AG04450 (cell line): Measurements from ENCODE around the gene JUNB. TPM values are rescaled to one million over a fixed set of nuclear protein-coding genes. Genes with fewer than 3 reads are reported as not detected.
A peak's percentile ranks its signal among the peaks of the same experiment; 100 is the strongest.

Source experiments
- CTCF ChIA-PET: fragments of 300-600, 350-600 bp; formaldehyde crosslinking; extraction: SDS; loops from one replicate; lab custom pipeline; 2022; ENCODE audit warnings: antibody characterized with exemption, inconsistent platforms; lab: Charles Lee
- POLR2A ChIA-PET: fragments of 350-600 bp; formaldehyde crosslinking; extraction: SDS; loops from one replicate; lab custom pipeline; 2021; ENCODE audit warnings: antibody characterized with exemption, inconsistent platforms; lab: Yijun Ruan, JAX
- DNase-seq: peaks from one replicate; pipeline ENCODE4 v3.0.0-alpha.2; 2011; ENCODE audit warnings: low read depth, low spot score
- H3K27ac ChIP-seq: one replicate; pipeline ENCODE4 v1.5.1; 2012; ENCODE audit warnings: low read depth, low read length, control low read depth
- H3K27me3 ChIP-seq: one replicate; pipeline ENCODE4 v1.6.0; 2012; ENCODE audit warnings: low read length; ENCODE audit not compliant: control insufficient read depth, insufficient read depth
- H3K4me3 ChIP-seq: 2 replicates; pipeline ENCODE4 v1.5.1; 2011; ENCODE audit warnings: mild to moderate bottlenecking, low read depth, low read length, control low read depth
- H3K9me3 ChIP-seq: 2 replicates; pipeline ENCODE4 v1.5.1; 2012; ENCODE audit warnings: low read length; ENCODE audit not compliant: control insufficient read depth, insufficient read depth
- polyA plus RNA-seq: library from polyadenylated mRNA; depleted of rRNA; stranded (reverse); fragments of >200 nt; gene quantifications from 2 replicates; pipeline ENCODE4 v1.2.3, GENCODE V29; 2011
- TF ChIP-seq, protein P1 (sequence below): IDR thresholded peaks from 2 replicates; pipeline ENCODE4 v1.5.1; 2011; ENCODE audit warnings: low read depth, low read length, control low read depth, inconsistent platforms

Gene JUNB
- polyA plus RNA-seq, 1 experiment = 24.1 TPM

DNA sequence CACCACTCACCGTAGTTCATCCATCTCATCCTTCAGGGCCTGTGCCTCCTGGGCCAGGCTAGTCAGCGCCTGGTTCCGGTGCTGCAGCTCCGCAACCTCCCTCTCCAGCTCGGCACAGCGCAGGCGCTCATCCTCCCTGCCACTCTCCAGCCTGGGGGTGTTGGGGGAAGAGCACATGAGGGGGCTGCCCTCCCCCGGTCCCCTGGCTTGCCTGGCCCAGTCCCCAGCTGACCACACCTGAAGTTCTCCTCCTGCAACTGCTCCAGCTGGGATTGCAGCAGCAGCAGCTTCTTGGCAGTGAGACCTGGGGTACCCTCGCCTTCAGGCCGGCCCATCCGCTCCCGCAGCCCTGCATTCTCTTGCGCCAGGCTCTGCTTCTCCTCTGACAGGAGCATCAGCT lies 20.4 kb upstream of the JUNB start:
- H3K9me3 ChIP-seq = no peaks in the 10 kb centered on the region; the same call in 1 of the 2 replicates
- ChIA-PET POLR2A (interaction anchor here (0.6 to 0.9 kb wide), 2 partner anchors 21 to 41 kb away, joined by 3 to 6 read pairs; partner anchors contain the start of gene JUNB), CTCF (interaction anchor here (1.6 to 2.3 kb wide), 2 partner anchors 25 to 77 kb away, joined by 3 to 8 read pairs; no protein-coding TSS in a partner anchor)
- no peak for DNase-seq
- H3K4me3 ChIP-seq = no peak overlapping the region
- no peaks in the 10 kb centered on the region for H3K27me3 ChIP-seq
- TF ChIP-seq, protein P1, sequence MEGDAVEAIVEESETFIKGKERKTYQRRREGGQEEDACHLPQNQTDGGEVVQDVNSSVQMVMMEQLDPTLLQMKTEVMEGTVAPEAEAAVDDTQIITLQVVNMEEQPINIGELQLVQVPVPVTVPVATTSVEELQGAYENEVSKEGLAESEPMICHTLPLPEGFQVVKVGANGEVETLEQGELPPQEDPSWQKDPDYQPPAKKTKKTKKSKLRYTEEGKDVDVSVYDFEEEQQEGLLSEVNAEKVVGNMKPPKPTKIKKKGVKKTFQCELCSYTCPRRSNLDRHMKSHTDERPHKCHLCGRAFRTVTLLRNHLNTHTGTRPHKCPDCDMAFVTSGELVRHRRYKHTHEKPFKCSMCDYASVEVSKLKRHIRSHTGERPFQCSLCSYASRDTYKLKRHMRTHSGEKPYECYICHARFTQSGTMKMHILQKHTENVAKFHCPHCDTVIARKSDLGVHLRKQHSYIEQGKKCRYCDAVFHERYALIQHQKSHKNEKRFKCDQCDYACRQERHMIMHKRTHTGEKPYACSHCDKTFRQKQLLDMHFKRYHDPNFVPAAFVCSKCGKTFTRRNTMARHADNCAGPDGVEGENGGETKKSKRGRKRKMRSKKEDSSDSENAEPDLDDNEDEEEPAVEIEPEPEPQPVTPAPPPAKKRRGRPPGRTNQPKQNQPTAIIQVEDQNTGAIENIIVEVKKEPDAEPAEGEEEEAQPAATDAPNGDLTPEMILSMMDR = no peak
- H3K27ac ChIP-seq = no peak overlapping the region

DNA sequence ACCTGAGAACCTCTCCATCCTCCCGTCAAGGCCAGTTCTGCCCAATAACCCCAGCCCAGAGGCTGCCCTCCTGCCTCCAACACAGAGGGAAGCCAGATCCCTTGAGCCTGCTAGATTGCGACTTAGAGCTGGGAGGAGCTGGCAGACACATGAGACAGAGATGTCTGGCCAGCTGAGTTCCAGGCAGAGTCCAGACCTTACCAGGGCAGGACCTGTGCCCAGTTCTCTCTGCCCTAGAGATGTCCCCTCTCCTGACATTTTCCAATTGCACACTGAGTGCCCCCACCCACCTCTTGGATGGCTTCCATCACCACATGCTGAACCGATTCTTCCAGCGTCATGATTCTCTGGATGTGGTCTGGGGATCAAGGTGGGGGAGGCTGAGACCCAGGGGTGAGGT lies 19.0 kb upstream of the JUNB start:
- POLR2A ChIA-PET = interaction anchor here (3.0 kb wide), 1 partner anchor 19 kb away, joined by 17 read pairs; the partner anchor contains the start of gene JUNB
- no peak overlapping the region for H3K27ac ChIP-seq
- no peak for DNase-seq
- H3K4me3 ChIP-seq = no peak overlapping the region
- CTCF ChIA-PET = interaction anchor here (1.2 to 7.5 kb wide), 3 partner anchors 12 to 75 kb away, joined by 3 to 92 read pairs (median 7); no protein-coding TSS in a partner anchor
- TF ChIP-seq, protein P1 = no peak
- H3K27me3 ChIP-seq = no peaks in the 10 kb centered on the region
- H3K9me3 ChIP-seq = peaks cover 3% of the 10 kb centered on the region; the same call in 1 of the 2 replicates

DNA sequence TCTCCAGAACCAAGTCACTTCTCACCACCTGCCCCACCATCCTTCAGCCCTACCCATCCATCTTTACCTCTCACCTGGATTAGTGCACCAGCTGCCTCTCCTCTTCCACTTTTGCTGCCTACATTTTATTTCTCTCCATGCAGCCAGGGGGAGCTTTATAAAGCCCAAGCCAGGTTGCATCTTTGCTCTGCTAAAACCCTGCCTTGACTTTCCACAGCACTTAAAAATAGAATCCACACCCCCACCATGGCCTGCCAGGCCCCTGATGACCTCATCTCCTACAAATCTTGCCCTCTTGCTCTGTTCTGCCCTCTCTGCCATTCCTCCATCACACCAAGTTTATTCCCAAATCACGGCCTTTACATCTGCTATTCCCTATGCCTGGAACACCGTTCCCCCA lies 17.7 kb upstream of the JUNB start:
- DNase-seq = no peak
- Histone ChIP-seq H3K27ac (no peak overlapping the region), H3K27me3 (no peaks in the 10 kb centered on the region), H3K9me3 (peaks cover 3% of the 10 kb centered on the region; the same call in 1 of the 2 replicates), H3K4me3 (no peak overlapping the region)
- POLR2A ChIA-PET = interaction anchor here (3.0 kb wide), 1 partner anchor 18 kb away, joined by 17 read pairs; the partner anchor contains the start of gene JUNB
- CTCF ChIA-PET = interaction anchor here (0.6 to 7.5 kb wide), 7 partner anchors 8 to 74 kb away, joined by 4 to 92 read pairs (median 6); no protein-coding TSS in a partner anchor
- TF ChIP-seq, protein P1 = peak; percentile 57

DNA sequence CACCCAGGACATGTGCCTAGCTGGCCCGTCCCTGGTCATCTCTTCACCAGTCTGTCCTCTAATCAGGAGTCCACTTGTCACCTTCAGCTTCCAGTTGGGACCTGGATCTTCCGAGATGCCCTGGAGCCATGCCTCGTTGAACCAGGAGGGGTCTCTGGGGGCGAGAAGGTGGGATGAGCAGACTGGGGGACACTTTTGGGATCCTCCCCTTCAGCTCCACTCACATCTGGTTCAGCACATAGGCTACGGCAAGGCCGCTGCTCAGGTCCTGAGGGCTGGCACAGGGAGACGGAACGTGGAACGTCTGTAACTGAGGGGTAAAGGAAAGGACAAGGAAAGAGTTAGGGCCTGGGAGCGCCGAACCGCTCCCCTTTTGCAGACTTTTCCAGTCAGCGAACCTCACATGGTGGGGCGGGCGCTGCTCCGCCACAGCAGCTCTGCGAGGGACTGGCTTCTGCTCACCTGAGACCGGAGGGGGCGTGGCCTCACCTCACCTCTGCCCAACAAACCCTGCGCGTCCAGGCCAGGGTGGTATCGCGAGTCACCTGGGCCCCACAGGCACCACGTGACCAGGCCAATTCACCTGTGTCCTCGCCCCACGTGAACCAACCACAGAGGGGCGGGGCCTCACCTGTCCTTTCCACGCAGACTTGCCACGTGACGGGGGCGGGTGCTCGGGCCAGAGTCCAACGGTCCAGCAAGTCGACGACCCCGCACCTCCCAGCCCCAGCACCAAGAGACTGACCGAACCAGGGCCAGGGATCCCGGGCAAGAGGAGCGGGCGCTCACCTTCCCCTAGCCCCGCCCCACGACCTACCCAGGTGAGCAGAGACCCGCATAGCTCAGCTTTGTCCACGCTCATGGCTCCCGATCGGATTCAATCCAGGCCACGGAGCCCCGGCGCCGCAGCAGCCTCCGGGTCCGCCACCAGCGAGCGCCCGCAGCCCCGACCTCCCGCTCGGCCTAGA lies 16.4 kb upstream of the JUNB start, which contains the start of gene HOOK2:
TSS of gene HOOK2 (minus strand) at position 965 of the 968 bp plus-strand sequence. CDS start at position 862, 103 bp downstream.
- ChIA-PET POLR2A (interaction anchor here (0.7 to 3.0 kb wide), 3 partner anchors 17 to 37 kb away, joined by 3 to 17 read pairs (median 7); partner anchors contain the start of gene JUNB), CTCF (interaction anchor here (0.9 to 7.5 kb wide), 4 partner anchors 10 to 22 kb away, joined by 4 to 92 read pairs (median 31); no protein-coding TSS in a partner anchor)
- TF ChIP-seq, protein P1 = no peak
- Histone ChIP-seq H3K27me3 (no peaks in the 10 kb centered on the region), H3K9me3 (peaks cover 3% of the 10 kb centered on the region; the same call in 1 of the 2 replicates), H3K4me3 (peak within 1 kb of the TSS; percentile 84), H3K27ac (no peak within 1 kb of the TSS)
- DNase-seq = no peak
